GM19035 (cell line): ENCODE results near the gene C1QTNF7.

Experiments used
- ATAC-seq: cut with Tn5 transposase; IDR thresholded peaks from one replicate; pipeline ENCODE4 v1.9.1; 2021; ENCODE audit not compliant: unreplicated experiment

C1QTNF7 gene, protein sequence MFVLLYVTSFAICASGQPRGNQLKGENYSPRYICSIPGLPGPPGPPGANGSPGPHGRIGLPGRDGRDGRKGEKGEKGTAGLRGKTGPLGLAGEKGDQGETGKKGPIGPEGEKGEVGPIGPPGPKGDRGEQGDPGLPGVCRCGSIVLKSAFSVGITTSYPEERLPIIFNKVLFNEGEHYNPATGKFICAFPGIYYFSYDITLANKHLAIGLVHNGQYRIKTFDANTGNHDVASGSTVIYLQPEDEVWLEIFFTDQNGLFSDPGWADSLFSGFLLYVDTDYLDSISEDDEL

GRCh38 chr4:15427701-15428100, at the start of gene C1QTNF7:
Gene C1QTNF7, plus strand, starts transcription at chr4:15428033. Its CDS starts 7,711 bp downstream, at chr4:15435744.
- ATAC-seq: no peak

DNA sequence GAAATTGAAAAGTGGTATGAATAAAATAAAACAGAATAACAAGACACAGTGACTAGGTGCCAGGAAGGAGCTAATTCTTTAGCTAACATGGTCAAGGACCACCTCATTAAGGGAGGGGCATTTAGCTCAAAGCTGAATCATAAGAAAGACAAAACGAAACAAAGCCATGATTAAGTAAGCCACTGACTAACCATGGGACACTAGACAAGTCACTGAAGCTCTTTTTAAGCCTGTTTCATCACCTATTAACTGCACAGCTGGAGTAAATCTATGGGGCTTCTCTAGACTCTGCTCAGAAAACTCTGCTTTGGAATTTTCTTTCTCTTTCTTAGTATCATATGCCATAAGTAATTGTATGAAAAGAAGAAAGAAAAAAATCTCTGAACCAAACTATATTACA, 49.8 kb upstream of the C1QTNF7 start:
- no peak for ATAC-seq

- ATAC-seq: no peak
These were observed 49.3 kb upstream of the C1QTNF7 start for GRCh38 chr4:15378493-15378892.

DNA sequence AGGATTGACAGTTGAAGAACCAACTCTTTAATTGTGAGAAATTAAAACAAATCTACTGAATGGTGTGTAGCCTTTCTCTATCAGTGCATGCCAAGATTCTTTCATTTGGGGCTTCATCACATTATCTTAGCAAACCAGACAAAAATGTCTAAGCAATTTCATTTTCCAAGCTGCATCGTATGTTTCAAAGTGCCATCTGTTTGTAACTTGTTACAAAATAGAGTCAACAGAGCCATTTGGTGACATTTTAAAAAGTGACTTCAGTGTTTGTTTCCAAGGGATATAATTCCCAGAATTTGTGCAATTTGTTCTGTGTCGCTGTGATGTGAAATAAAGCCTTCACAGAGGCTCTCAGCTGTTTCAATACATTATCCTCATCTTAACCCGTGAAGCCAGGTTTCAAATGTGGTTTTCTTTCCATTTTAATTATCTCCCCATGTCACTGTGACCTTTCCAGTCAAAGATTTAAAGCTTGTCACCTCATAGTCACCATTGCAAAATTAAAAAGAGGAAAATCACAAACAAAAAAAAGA, 46.0 kb upstream of the C1QTNF7 start:
- ATAC-seq: no peak

DNA sequence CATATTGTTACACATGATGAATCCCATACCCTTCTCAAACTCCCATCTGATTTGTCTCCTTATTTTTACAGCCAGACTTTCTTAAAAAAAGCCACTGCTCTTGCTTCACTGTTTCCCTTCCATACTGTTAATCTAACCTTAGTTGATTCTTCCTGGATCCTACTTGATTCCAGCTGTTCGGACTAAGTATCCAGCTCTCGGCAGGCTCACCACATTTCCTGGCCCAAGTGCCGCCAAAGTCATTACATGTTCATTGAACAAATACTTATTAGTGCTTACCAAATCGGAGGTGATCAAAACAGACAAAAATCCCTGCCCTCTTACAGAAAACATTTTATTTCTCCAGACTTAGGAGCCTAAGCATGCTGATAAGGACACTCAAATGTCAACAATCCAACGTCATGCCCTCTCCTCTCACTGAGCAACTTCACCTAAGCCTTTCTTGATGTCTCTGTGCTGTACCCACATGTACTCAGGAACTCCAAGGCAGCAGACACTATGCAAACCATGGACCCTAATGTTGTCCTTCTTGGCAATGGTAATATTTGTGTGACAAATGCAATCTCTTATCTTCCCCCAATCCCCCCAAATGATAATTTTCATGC, 45.1 kb upstream of the C1QTNF7 start:
- ATAC-seq: no peak

DNA sequence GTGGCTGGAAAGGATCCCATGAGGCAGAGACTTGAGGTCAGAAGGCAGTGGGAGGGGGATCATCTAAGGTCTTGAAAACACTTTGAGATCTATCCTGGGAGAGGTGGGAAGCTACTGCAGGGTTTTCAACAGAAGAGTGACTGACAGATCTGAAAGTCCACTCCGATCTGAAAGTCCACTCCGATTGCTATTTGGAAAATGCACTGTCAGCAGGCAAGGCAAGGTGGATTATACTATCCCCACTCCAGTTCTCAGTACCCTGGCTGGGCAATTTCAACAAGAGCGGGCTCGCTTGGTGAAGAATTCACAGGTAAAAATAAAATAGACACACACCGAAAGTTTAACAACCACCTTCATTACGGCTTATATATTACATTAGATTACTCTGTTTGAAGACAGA, 42.3 kb upstream of the C1QTNF7 start:
- ATAC-seq: no peak

DNA sequence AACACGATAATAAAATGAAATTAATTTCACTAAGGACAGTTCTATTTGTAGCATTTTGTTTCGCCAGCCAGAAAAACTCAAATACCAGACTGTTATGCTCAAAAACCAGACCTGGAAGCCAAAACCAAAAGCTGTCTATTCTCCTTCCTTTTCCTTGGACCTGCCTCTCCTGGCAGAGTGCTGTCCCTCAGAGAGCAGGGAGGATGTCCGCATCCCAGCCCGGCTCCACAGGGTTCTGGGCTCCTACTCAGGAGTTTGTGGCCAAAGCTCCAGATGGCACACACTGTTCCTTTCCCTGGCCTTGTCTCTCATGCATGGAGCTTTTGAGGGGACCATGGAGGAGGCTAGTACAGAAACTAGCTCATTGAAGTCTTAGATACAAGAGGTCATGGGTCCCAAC, 41.9 kb upstream of the C1QTNF7 start:
- no peak for ATAC-seq

DNA sequence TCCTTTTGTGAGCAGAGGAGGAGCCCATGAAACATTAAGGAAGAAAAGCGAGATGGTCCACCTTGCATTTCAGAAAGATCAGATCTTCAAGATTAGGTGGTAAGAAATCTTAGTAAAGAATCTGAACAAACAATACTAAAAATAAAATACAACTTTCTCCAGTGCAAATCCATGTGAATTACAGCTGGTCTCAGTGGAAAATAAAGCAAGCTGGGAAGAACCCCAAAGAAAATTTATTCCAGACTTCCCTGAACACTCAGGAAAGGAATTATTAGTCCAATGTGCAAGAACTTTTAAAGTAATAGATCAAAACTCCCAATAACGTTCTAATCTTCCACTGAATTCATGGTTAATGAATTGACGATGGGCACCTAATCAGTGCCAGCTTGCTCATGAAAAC, 37.3 kb upstream of the C1QTNF7 start:
- no peak for ATAC-seq

- no peak for ATAC-seq
These were observed 35.6 kb upstream of the C1QTNF7 start for GRCh38 chr4:15392053-15392805.

- ATAC-seq: no peak
These were observed 32.5 kb upstream of the C1QTNF7 start for GRCh38 chr4:15395311-15395710.

GRCh38 chr4:15396157-15396800, 31.6 kb upstream of the C1QTNF7 start:
- ATAC-seq: peak; percentile 71

GRCh38 chr4:15398001-15398400, 29.8 kb upstream of the C1QTNF7 start:
- ATAC-seq: no peak

GRCh38 chr4:15398732-15399131, 29.1 kb upstream of the C1QTNF7 start:
- ATAC-seq: no peak

DNA sequence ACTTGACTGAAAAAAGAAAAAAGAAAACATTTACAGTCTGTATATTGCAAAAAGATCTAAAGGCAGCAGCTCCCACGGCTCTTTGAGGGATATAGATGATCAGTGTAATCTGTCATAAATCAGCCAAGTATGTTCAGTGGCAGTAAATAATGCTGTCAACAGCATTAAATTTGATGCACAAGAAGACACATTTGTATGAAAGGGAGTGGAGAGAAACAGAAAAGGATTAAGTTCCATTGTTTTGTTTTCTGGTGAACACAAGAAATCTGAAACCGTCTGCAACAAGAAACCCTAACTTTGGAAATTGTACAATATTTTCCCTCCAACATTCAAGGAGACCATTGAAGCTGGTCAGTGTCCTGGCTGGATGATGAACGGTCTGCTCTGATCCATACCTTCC, 27.6 kb upstream of the C1QTNF7 start:
- no peak for ATAC-seq

DNA sequence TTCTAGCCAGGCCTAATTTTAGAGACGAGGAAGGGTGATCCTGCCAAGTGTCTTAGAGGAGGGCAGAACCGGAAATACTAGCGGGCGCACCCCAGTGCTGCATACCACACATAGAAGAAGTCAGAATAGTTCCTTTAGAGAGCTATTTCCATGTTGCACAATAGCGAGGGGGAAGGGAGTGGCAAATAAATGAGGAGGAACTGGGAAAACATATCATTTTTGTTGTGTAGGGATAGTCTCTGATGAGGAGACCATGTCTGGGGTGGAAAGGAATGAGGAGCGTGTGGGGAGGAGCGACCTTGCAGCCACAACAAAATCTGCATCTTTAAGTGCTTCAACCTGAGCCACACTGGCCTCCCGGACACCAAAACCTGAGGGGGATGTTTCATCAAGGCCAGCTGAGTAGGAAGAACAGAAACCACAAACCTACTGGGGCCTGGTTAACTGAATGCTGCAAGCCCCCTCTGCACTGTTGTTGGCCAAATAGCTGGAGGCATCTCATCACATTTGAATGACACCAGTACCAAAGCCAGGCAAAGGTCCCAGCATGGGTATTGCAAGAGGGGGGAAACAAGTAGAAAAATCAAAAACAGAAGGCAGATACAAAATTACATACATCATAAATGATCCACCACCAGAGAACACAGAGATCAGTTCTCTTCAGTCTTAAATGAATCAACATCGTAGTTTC, 26.7 kb upstream of the C1QTNF7 start:
- ATAC-seq: peak; percentile 57

DNA sequence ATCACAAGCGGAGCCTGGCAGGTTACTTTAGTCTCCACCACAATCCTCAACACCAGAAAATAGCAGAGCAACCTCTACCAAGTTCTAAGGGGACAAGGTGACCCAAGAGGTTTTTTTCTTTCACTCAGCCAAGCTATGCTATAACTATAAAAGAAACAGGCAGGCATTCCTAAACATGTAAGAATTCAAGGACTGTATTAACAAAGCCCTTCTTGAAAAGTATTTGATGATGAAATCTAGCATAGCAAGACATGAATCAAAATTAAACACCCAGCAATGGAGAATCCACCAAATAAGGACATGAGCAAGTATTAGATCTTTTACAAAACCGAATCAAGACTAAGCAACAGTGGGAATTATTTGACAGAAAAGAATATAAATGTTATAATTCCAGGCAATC, 25.7 kb upstream of the C1QTNF7 start:
- ATAC-seq: no peak

DNA sequence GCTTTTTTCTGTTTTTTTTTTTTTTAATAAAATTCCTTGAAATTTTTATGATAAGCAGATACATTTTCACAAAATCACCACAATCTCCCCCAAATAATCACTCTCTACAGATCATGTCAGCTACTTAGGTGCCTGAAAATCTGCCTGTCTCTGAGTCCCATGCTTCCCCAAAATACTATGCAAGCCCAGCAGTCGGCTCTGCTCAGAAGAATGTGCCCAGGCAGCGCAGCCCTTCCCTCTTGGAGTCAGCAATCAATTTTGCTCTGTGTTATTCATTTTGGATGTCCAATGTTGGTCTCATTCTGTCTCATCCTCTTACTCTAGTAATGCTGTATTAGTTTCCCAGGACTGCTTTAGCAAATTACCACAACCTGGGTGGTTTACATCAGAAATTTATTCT, 24.9 kb upstream of the C1QTNF7 start:
- no peak for ATAC-seq

DNA sequence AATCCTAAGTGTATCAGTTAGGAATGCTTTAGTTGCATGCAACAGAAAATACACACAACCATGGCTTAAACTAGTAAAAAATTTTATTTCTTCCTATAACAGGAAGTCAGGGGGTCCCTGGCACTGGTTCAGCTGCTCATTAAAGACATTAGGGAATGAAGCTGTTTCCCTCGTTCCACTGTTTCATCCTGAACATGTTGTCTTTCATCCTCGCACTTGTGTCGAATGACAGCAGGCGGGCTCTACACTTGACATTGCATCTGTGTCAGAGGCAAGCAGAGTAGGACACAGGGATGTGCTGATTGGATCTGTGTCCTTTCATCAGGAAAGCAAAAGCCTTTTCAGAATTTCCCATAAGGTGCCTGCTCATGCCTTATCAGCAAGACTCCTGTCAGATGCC, 22.8 kb upstream of the C1QTNF7 start:
- no peak for ATAC-seq

DNA sequence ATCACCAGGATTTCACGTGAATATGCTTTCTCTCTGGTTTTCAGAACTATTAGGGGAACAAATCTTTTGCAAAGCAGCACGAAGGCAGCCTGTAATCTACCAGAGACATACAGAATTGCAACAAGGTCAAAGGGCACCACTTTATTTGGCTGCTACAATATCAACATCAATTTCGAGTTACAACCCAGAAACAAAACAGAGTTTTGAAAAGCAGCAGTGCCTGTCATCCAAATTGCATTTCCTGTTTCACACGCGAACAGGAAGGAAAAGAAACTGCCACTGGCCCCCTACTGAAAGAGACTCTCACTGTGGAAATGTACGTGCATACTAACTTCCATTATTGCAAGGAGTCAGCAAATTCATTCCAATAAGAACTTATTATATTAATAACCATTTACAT, 17.1 kb upstream of the C1QTNF7 start:
- ATAC-seq: no peak

DNA sequence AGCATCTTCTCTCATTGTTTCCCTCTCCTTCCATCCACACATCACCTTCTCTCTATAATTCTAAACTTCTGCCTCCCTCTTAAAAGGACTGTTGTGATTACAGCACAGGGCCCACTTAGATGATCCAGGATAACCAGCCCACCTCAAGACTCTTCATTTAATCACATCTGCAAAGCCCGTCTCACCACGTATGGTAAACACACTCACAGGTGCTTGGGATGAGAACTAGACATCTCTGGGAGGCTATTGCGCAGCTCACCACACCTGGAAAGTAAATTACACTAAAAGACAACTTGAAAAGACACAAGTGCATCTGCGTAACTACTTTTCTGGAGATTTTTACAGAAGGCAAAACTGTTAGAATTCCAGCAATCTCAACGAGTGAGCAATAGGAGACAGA, 15.4 kb upstream of the C1QTNF7 start:
- ATAC-seq: no peak
